Lower leg skin (tissue), 4 donors: Measurements from ENCODE around the gene PDCD1LG2. TPM values are rescaled to one million over a fixed set of nuclear protein-coding genes. Genes with fewer than 3 reads are reported as not detected.

Source experiments
- DNase-seq, 2 donors: peaks; one replicate each; pipeline ENCODE4 v3.0.0-alpha.2; 2019; ENCODE audit warnings: low spot score in 2 of 2
- H3K4me3 ChIP-seq: fragments of 200-600 bp; sonication (generic); 2 replicates; pipeline ENCODE4 v1.5.1; 2017; ENCODE audit warnings: mild to moderate bottlenecking, low read depth; ENCODE audit not compliant: poor library complexity, severe bottlenecking
- CTCF ChIP-seq, 3 donors: fragments of 450-650 bp; IDR thresholded peaks; one replicate each; pipeline ENCODE4 v1.5.1; 2016; ENCODE audit warnings: antibody characterized with exemption in 3 of 3, mild to moderate bottlenecking in 3 of 3, moderate library complexity in 2 of 3
- POLR2A ChIP-seq, 2 donors: fragments of 450-650 bp; IDR thresholded peaks; one replicate each; pipeline ENCODE4 v1.6.1; 2016 to 2017; ENCODE audit warnings: antibody characterized with exemption in 2 of 2, mild to moderate bottlenecking in 1 of 2, moderate library complexity in 1 of 2
- WGBS, 2 donors: methylation state at CpG; one replicate each; pipeline ENCODE4 v1.1.5; 2018; 5-methylcytosine and 5-hydroxymethylcytosine counted together
- intact Hi-C: fragments of 100-400 bp; cut with DNase I; formaldehyde crosslinking; loops from one replicate; pipeline ENCODE4 v1.15.0; 2023; ENCODE audit warnings: low total_unique reads
- total RNA-seq, 4 donors: library from RNA; depleted of rRNA; stranded (reverse); fragments of >200 nt; gene quantifications; one replicate each; pipeline ENCODE4 v1.1.0, GENCODE V29; 2016

Gene PDCD1LG2
- total RNA-seq, 4 donors from 2014 or later, result 0.63 to 2.5 (median 1.3) TPM; not detected in 1

GRCh38 chr9:5596173-5596572 is 85.8 kb downstream of the PDCD1LG2 start:
- intact Hi-C loops, result loop anchor here (10.0 kb wide), 1 partner anchor 151 kb away; no protein-coding TSS in a partner anchor
- TF ChIP-seq CTCF (IDR thresholded peaks at IDR 0.05), result no peak
- no peak for TF ChIP-seq POLR2A (IDR thresholded peaks at IDR 0.05)
- 41 to 51% methylated on average over 2 of the region's 2 CpGs for WGBS, 2 donors
- DNase-seq, result no peak
- H3K4me3 ChIP-seq, result no peak overlapping the region

GRCh38 chr9:5608298-5609225 is 98.2 kb downstream of the PDCD1LG2 start:
- 55 to 71% methylated on average over 6 of the region's 6 CpGs for WGBS, 2 donors
- intact Hi-C loops, result no loop called here
- no peak for TF ChIP-seq CTCF (IDR thresholded peaks at IDR 0.05)
- no peak for TF ChIP-seq POLR2A (IDR thresholded peaks at IDR 0.05)
- no peak overlapping the region for H3K4me3 ChIP-seq
- DNase-seq, result no peak

GRCh38 chr9:5609226-5609596 is 98.9 kb downstream of the PDCD1LG2 start:
- no peak for DNase-seq
- 68 to 71% methylated on average over 3 of the region's 3 CpGs for WGBS, 2 donors
- intact Hi-C loops, result no loop called here
- no peak overlapping the region for H3K4me3 ChIP-seq
- no peak for TF ChIP-seq CTCF (IDR thresholded peaks at IDR 0.05)
- TF ChIP-seq POLR2A (IDR thresholded peaks at IDR 0.05), result no peak

GRCh38 chr9:5610491-5610890 is 100.2 kb downstream of the PDCD1LG2 start:
- intact Hi-C loops, result no loop called here
- 61 to 68% methylated on average over 2 of the region's 2 CpGs for WGBS, 2 donors
- no peak overlapping the region for H3K4me3 ChIP-seq
- TF ChIP-seq CTCF (IDR thresholded peaks at IDR 0.05) (no peak), POLR2A (IDR thresholded peaks at IDR 0.05) (no peak)
- no peak for DNase-seq

- 57 to 60% methylated on average over 6 of the region's 6 CpGs for WGBS, 2 donors
- TF ChIP-seq POLR2A (IDR thresholded peaks at IDR 0.05) (no peak), CTCF (IDR thresholded peaks at IDR 0.05) (no peak)
- DNase-seq, result no peak
These were observed 101.2 kb downstream of the PDCD1LG2 start for GRCh38 chr9:5611321-5612184.

More at GRCh38 chr9:5611321-5612184, 101.2 kb downstream of the PDCD1LG2 start:
- intact Hi-C loops, result no loop called here
- H3K4me3 ChIP-seq, result no peak overlapping the region
